HT-29 (cell line): ENCODE results near the gene CD74. TPM values are rescaled to one million over a fixed set of nuclear protein-coding genes. Genes with fewer than 3 reads are reported as not detected.

ENCODE experiments used
- DNase-seq: peaks from one replicate; pipeline ENCODE4 v3.0.0-alpha.2; 2015; ENCODE audit warnings: low spot score
- total RNA-seq: library from RNA; depleted of rRNA; stranded (reverse); fragments of >200 nt; shearing (Covaris generic); gene quantifications from 2 replicates; pipeline ENCODE4 v1.2.3, GENCODE V29; 2014

The CD74 gene
- total RNA-seq, 1 experiment from 2014 or later: 12.7 TPM

DNA sequence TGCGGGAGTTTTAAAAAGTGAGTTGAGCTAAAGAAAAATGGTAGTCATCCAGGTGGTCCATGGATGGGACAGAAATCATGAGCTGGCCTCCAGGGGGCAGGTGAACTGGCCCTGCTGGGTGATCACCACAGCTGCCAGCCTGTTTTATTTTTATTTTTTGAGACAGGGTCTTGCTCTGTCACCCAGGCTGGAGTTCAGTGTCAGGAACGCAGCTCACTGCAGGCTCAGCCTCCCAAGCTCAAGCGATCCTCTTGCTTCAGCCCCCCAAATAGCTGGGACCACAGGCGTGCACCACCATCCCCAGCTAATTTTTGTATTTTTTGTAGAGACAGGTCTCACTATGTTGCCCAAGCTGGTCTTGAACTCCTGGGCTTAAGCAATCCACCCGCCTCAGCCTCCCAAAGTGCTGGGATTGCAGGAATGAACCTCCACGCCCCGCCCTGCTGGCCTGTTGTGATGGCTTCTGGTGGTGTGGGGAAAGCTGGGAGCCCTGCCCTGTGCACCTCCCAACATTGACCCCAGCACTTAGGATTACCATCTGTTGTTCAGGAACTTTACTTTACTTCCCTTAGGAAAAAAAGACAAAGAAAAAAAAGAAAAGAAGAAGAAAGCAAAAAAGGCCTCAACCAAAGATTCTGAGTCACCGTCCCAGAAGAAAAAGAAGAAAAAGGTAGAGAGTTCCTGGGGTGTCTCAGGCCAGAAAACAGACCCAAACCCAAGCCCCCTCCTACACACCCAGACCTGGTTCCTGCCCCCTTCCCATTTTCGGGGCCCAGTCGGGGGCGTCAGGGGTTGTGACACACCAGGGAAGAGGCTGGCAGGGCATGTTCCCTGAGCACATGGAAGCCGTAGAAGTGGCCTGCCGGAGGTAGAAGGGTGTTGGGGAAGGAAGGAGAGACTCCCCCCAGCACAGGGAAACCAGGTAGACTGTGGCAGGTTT is 14.7 kb downstream of the CD74 start:
- DNase-seq: no peak

DNA sequence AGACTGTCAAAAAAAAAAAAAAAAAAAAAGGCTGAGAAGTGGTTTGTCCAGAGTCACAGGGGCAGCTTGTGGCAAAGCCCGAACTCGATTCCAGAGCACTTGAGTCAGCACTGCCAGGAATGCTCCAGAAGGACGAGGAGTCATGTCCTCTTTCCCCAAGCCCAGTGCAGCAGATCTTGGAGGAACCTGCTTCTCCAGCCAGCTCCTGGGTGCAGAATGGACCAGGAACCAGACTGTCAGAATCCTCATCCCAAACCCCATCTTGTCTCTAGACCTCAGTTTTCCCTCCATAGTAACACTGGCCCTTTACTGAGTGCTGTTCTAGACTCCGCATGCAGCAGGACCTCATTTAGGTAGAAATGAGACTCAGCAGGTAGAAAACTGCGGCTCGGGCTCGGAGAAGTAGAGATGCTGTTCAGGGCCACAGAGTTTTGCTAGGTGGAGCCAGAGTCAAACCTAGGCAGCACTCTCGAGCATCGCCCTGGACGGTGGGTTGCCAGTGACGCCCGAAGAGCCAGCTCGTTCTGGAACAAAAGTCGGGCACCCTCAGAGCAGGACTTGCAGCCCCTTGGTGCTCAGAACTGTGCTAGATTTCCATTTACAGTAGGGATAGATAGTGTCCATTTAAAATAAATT is 15.4 kb downstream of the CD74 start:
- no peak for DNase-seq

- no peak for DNase-seq
These were observed 16.4 kb downstream of the CD74 start for GRCh38 chr5:150396267-150396666.

GRCh38 chr5:150395688-150395975 is 17.1 kb downstream of the CD74 start:
- no peak for DNase-seq

- no peak for DNase-seq
These were observed 17.6 kb downstream of the CD74 start for GRCh38 chr5:150394912-150395687.

GRCh38 chr5:150394131-150394530 is 18.6 kb downstream of the CD74 start:
- no peak for DNase-seq

DNA sequence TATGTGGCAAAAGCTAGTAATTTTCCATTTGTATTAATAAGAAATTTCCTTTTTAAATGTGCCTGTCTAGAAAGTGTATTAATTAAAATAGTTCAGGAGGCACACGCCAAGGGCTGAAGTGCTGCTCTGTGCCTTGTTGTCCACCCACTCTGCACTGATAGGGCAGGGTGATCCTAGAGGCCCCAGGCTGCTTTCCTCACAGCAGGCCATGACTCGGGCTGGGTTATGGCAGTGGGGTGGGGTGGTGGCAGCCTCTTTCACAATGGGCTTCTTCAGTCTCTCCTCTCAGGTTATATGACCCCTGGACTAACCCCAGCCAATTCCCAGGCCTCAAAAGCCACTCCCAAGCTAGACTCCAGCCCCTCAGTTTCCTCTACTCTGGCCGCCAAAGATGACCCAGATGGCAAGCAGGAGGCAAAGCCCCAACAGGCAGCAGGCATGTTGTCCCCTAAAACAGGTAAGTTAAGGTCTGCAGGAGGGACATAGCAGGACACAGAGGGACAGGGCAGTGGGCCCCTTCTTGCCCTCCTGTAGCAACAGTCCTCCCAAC is 19.5 kb downstream of the CD74 start:
- DNase-seq: no peak

GRCh38 chr5:150392680-150393079 is 20.0 kb downstream of the CD74 start:
- no peak for DNase-seq

GRCh38 chr5:150391986-150392385 is 20.7 kb downstream of the CD74 start:
- DNase-seq: no peak

DNA sequence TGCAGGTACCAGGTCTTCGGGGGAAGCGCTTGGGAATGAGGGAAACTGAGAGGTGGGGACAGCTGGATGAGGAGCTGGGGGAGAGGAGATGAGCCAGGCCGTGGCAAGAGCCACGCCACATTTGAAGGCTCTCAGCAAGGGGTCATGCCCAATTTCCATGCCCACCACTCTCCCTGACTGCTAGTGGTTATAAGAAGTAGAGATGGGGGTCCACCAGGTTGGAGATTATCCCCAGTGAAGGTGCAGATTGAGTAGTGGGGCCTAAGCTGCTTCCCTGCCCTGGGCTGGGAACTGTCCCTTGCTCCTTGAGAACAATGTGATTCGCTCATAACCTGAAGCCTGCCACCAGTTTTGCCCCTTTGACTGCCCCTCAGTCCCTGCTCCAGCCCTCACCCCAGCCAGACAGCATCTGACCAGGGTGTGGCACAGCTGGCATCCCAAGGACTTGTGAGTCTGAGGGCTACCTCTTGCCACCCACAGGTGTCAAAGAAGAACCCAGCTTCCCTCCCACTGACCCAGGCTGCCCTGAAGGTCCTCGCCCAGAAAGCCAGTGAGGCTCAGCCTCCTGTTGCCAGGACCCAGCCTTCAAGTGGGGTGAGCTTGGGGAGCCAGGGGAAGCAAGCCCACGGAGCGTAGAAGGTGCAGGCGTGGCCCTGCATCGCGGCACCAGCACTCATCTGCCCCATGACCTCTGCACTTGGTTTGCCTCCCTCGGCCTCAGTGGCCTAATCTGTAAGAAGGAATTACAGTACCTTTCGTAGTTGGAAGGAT is 21.5 kb downstream of the CD74 start:
- no peak for DNase-seq

DNA sequence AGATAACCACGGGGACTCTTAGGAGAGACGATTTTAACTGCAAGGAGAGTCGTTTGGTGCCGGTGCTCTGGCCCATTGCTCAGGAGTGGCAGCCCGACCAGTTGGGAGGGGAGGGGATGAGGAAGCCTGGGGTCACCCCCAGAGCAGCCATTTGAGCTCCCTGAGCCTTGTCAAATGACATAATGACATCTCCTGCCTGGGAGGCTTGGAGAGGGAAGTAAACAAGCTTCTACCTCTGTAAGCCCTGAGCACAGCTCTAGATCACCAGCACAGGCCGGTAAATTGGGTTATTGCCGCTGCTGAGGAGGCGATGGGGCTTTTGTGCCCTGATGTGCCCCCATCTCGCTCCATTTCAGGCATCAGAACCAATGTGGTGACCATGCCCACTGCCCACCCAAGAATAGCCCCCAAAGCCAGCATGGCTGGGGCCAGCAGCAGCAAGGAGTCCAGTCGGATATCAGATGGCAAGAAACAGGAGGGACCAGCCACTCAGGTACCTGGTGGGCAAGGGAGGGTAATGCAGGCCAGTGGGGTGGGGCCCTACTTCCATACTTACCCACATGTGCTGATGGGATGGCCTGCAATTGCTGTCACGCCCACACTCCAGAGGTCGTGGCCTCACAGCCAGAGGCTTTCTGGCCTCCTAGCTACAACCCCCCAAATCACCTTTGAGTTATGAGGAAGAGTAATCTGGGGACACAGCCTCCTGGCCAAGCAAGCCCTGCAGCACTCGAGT is 23.0 kb downstream of the CD74 start:
- DNase-seq: no peak

DNA sequence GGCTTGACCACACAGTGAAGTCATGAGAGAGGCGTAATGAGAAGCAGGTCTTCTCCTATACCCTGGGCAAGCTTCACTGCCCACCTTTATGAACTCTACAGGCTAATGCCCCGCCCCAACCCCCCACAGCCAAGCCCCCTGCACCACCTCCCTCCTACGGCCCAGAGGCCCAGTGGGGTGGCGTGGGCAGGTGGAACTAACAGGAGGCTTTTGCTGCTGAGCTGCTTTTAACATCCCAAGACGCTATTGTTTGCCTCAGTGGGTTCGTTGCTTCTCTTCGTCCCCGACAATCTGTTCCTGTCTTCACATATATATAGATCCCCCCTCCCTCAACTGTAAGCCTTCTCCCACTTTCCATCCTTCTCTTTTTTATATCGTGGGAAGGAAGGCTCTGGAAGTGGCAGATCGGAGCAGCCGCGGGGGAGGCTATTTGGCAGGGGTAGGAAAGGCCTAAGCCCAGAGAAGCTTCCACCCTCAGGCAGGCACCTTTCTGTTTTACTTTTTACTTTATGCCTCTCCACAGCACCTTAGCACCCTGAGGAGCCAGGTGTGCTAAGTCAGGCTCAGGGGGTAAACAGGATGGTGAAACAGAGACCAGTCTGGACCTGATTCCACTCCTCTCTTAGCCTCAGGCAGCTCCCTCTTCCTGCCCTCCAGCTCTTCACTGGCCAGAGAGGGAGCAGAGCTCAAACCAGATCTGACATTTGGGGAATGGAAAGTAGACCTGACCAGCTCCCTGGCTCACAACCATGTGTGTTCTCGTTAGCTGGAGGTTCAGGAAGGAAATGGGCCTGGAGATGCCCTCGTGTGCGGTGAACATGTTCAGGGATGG is 26.5 kb downstream of the CD74 start:
- DNase-seq: no peak

- no peak for DNase-seq
These were observed 28.0 kb downstream of the CD74 start for GRCh38 chr5:150384701-150385100.

DNA sequence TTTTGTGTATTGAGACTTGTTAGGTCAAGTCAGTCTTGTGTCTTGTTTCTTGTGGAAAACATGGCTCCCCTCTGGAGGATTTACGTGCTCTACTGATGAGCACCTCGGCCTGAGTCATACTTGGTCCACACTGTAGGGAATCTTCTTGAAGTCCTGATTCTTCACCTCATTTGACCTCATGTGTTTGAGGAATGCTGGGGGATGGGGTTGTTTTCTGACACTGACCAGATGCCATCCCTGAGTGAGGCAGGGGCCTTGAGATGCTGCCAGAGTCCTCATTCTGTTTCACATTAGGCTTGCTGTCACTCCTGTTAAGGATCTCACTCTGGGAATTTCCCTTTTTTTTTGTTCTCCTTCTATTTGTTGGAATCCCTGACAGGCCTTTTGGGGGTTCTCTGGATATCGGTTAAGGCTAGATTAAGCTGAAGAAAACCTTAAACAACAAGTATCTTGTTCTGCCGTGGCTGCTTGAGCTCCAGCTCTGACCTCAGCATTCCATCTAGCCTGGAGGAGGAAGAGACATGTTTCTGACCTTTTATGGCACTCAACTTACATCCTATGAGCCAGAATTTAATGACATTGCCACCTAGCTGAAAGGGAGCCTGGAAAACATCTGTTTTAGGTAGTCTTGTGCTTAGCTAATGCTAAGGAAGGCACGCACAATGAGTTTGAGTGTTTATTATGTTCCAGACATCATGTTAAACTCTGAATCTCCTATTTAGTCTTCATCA is 34.6 kb downstream of the CD74 start:
- DNase-seq: no peak

GRCh38 chr5:150376799-150377771 is 35.6 kb downstream of the CD74 start:
- no peak for DNase-seq

DNA sequence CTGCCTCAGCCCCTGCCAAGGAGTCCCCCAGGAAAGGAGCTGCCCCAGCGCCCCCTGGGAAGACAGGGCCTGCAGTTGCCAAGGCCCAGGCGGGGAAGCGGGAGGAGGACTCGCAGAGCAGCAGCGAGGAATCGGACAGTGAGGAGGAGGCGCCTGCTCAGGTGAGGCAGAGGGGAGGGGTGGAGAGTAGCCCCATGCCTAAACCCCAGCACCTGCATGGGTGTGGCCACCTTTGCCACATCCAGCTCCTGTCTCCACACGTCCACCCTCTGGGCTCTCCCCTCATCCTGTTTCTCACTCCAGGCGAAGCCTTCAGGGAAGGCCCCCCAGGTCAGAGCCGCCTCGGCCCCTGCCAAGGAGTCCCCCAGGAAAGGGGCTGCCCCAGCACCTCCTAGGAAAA is 38.1 kb downstream of the CD74 start:
- no peak for DNase-seq

GRCh38 chr5:150372639-150373038 is 40.1 kb downstream of the CD74 start:
- no peak for DNase-seq

DNA sequence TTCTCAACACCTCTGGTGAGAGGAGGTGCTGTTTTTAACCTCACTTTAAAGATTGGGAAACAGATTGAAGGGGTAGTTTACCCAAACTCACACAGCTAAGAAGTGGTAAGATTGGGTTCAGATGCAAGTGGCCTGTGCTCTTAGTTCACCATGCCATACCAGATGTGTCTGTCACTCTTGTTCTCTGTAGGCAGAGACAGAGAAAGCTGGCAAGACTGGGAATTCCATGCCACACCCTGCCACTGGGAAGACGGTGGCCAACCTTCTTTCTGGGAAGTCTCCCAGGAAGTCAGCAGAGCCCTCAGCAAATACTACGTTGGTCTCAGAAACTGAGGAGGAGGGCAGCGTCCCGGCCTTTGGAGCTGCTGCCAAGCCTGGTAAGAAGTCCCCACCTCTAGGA is 44.2 kb downstream of the CD74 start:
- no peak for DNase-seq
